HG02678 (cell line): ENCODE data around the gene TSKU.

Experiments
- ATAC-seq: cut with Tn5 transposase; IDR thresholded peaks from one replicate; pipeline ENCODE4 v1.9.1; 2021; ENCODE audit warnings: mild to moderate bottlenecking, moderate library complexity; ENCODE audit not compliant: unreplicated experiment

Gene TSKU

GRCh38 chr11:76769645-76770586 is 13.2 kb upstream of the TSKU start:
- ATAC-seq: no peak

DNA sequence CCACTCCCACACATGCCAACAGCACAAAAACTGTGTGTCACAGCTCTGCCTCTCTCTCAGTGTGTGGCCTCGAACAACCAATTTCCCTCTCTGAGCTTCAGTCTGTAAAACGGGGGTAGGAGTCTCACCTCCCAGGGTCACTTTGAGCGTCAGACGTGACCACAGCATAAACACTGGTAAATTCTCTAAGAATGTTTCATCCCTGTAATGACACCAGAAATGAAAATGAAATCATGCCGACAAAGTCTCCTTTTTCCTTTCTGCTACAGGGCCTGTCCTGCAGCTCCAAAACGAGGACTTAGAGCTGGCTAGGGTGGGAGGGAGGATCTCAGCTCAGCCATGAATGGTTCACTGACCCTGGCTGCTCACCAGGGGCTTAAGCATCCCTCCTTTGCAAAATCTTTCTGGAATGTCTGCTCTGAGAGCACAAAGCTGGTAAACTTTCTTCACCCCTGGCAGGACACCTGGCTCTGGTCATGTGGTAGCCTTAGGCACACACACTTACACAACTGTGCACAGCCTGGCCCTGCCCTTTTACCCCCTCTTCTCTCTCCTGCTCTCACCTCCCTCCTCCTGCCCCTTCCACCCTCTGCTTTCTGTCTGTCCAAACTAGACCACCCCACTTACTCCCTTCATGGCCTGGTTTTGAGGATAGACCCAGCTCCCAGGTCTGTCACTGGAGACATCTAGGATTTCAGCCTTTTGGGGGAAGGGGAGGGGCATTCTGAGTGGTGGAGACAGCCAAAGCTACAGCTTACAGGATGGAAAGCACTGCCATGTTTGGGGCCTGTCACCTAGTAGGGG is 12.3 kb upstream of the TSKU start:
- ATAC-seq: no peak

DNA sequence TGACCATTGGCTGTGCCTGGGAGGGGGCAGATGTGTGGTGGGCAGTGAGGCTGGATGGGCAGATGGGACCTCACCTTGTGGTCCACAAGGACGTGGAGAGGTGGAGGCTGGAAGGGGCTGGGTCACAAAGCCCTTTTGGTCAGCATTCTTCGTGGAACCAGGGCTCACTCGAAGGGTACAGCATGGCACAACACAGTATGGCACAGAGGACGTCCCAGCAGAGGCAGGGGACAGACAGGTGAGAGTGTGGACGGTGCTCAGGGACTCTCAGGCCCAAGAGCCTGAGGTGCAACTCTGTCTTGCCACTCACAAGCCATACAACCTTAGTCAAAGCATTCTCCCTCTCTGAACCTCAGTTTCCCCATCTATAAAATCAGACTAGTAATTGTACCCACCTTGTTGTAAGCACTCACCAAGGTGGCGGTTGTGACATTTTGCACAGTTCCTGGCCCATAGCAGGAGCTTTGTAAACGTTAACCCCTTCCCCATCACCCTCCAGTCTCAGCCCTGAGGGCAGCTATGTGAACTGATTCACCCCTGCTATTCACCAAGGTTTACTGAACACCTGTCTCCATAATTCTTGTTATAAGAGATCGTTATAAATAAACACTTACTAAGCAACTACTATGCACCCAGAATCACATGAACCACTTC is 11.6 kb upstream of the TSKU start:
- ATAC-seq: no peak

DNA sequence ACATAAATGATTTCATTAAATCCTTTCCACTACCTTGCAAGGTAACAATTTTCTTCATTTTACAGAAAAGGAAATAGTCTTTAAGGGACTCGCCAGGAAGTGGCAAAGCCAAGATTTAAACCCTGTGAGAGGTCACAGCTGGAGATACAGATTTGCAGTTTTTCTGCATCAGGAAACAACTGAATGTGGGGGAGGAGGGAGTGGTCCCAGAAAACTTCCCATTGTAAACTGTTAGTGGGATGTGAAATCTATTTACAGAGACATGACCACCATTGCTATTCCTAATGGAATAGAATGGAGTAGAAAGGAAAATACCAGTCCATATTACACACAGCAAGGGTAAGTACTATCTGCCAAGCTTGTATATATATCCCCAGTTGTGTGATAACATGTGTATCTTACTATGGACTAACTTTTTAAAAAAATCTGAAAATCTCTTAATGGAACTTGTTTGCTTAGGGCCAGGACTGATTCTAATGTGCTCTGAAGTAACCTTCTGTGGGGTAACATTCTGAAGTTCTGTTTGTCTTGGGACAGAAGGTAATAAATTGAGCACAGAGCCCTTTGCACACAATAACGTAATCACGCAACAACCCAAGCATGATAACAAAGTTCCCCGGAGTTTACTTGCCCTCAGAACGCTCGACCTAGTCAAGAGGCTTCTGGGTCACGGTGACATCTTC is 10.9 kb upstream of the TSKU start:
- ATAC-seq: no peak

DNA sequence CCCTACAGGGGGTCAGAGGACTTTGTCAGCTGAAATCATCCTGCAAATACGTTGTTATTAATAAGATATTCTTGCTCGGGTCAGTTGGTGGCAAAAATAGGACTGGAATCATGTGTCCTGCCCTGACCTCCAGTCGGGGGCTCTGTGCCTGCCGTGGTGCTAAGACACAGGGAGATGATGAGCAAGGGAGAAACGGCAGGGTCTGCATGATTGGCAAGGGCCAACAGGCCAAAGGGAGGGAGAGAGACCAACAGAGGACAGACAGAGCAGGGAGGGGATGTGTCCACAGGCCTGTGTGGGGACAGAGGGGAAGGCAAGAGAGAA is 10.4 kb upstream of the TSKU start:
- no peak for ATAC-seq

GRCh38 chr11:76773921-76774361 is 9.2 kb upstream of the TSKU start:
- ATAC-seq: no peak

- ATAC-seq: no peak
Measured at GRCh38 chr11:76776472-76776871, 6.7 kb upstream of the TSKU start.

GRCh38 chr11:76777305-76777704 is 5.9 kb upstream of the TSKU start:
- no peak for ATAC-seq

- ATAC-seq: no peak
Measured at GRCh38 chr11:76777876-76778275, 5.3 kb upstream of the TSKU start.

GRCh38 chr11:76778874-76779273 is 4.3 kb upstream of the TSKU start:
- ATAC-seq: no peak

GRCh38 chr11:76781046-76781801 is 1.9 kb upstream of the TSKU start:
- no peak for ATAC-seq

DNA sequence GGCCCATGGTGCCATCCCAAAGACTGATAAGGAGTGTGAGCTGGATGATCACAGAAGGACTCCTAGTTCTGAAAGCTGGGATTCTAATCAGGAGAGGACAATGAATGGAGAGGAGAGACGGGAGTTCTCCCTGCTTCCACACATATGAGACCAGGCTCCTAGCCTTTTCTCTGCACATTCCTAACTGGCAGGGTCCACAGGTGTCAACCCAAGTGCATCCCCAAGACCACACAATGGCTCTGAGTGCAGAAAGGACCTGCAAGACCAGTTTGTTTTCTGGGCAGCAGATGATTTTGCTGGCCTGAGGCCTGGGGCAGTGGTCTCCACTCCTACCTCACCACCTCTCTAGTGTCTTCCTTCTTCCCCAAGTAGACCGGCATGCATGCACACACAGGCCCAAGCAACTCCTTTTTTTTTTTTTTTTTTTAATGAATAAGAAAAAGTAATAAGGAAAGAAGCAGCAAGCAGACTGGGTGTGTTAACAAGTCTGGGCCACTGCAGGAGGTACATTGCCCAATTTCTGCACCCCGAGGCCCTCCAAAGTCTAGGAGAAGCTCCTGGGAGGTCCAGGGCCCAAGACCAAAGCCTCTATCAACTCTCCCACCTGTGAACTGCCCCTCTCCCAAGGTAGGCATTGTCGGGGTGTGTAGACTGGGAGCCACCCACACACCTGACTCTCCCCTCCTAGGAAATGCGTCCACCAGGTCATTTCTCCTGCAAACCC is 1.2 kb upstream of the TSKU start:
- no peak for ATAC-seq

DNA sequence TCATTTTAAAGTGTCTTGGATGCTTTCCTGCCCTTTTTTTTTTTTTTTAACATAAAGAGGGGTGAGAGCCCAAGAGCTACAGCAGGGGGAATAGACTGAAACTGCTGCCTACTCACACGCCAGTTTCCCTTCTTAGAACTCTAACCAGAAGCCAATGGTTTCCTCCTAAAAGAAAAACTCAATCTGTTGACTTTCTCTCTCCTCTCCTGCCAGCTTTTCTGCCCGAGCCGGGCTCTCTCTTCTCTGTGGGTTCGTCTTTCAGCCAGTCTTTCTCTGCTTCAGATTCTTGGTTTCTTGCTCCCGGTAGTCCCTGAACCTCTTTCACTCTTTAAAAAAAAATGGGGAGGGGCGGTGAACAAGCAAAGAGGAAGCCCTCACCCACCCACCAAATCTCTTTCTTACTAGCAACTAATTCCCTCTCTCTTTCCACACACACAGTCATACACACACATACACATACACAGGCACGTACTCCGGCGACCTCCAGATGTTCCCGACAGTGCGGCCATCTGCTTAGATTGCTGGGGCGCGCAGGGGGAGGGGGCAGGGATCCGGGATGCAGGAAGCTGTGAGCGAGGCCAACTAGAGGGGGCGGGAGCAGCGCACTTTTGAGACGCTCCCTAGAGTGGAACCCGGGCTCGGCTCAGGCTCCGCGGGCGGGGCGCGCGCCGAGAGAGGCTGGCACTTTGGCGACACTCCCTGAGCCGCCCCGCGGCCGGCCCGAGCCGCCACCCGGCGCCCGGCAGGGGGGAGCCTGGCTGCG is 444 bp upstream of the TSKU start:
- no peak for ATAC-seq

- ATAC-seq: no peak
Measured at GRCh38 chr11:76783896-76784813, 999 bp downstream of the TSKU start.

- no peak for ATAC-seq
Measured at GRCh38 chr11:76785513-76785912, 2.4 kb downstream of the TSKU start.

GRCh38 chr11:76786016-76786415 is 2.9 kb downstream of the TSKU start:
- no peak for ATAC-seq

- no peak for ATAC-seq
Measured at GRCh38 chr11:76786441-76787014, 3.4 kb downstream of the TSKU start.
